ENCODE measurements around the gene SLC25A18. TPM values are rescaled to one million over a fixed set of nuclear protein-coding genes. Genes with fewer than 3 reads are reported as not detected.
A peak's percentile ranks its signal among the peaks of the same experiment; 100 is the strongest.

The SLC25A18 gene
- polyA plus RNA-seq, 1 donor (not counting 4 experiments of a cell fraction or from before 2014, with no cell fraction given): 0.04 TPM

DNA sequence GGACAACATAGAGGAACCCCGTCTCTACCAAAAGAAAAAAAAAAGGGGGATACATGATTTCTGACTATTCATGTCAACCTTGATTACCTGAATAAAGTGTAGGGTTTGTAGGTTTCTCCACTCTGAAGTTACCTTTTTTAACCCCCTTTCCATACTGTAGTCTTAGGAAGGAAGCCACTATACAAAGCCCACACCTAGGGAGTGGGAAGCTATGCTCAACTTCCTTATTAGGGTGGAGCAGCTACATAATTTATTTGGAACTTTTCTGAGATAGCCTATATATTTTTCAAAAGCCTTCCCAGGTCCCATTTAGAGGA, 65.8 kb downstream of the SLC25A18 start:
- dilution Hi-C loops (cut with MboI; ENCODE audit: extremely low pct_ligation_motif_present, low sequenced_read_pairs): no loop called here
- H3K27me3 ChIP-seq (ENCODE audit: control insufficient read depth, extremely low read depth, insufficient read depth, low read length): no peaks in the 10 kb centered on the region

DNA sequence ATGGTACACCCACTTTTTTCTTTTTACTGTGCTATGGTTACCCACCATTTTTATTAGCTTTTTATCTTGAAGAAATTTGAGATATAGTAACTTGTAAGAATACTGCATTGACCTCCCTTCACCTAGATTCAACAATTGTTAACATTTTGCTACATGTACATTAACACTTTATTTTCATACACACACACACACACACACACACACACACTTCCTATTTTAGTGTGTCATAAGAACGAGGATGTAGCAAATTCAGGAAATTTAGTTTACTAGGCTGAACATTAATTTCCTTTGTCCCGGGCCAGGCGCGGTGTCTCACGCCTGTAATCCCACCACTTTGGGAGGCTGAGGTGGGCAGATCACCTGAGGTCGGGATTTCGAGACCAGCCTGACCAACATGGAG, 66.3 kb downstream of the SLC25A18 start:
- FAIRE-seq: no peak
- dilution Hi-C loops (cut with MboI; ENCODE audit: extremely low pct_ligation_motif_present, low sequenced_read_pairs): no loop called here
- H3K9ac ChIP-seq (ENCODE audit: control insufficient read depth, extremely low read depth, insufficient read depth, low read length): peak overlapping the region; percentile 99

More for the DNA sequence above, 65.8 kb downstream of the SLC25A18 start:
- TF ChIP-seq, protein P1, sequence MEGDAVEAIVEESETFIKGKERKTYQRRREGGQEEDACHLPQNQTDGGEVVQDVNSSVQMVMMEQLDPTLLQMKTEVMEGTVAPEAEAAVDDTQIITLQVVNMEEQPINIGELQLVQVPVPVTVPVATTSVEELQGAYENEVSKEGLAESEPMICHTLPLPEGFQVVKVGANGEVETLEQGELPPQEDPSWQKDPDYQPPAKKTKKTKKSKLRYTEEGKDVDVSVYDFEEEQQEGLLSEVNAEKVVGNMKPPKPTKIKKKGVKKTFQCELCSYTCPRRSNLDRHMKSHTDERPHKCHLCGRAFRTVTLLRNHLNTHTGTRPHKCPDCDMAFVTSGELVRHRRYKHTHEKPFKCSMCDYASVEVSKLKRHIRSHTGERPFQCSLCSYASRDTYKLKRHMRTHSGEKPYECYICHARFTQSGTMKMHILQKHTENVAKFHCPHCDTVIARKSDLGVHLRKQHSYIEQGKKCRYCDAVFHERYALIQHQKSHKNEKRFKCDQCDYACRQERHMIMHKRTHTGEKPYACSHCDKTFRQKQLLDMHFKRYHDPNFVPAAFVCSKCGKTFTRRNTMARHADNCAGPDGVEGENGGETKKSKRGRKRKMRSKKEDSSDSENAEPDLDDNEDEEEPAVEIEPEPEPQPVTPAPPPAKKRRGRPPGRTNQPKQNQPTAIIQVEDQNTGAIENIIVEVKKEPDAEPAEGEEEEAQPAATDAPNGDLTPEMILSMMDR (optimal IDR thresholded peaks at IDR 0.05 in 1 of 3, IDR thresholded peaks at IDR 0.05 in 1 of 3, conservative IDR thresholded peaks at IDR 0.05 in 1 of 3; ENCODE audit: extremely low read depth in 1 of 3, insufficient read depth in 2 of 3, low read length in 3 of 3): no peak
- Histone ChIP-seq H3K4me3 (ENCODE audit: control insufficient read depth in 2 of 3, extremely low read depth in 1 of 3, insufficient read depth in 2 of 3, low read depth in 1 of 3, low read length in 3 of 3) (peak overlapping the region; percentile 95 to 97 (median 95)), H3K36me3 (ENCODE audit: control insufficient read depth in 2 of 2, extremely low read depth in 1 of 2, insufficient read depth in 2 of 2, low read length in 2 of 2) (peaks cover 0 to 2% of the 10 kb centered on the region in 2 experiments), H3K9ac (ENCODE audit: control insufficient read depth, extremely low read depth, insufficient read depth, low read length) (peak overlapping the region; percentile 99), H3K9me3 (ENCODE audit: control insufficient read depth, low read depth, low read length) (no peaks in the 10 kb centered on the region), H3K4me2 (ENCODE audit: control insufficient read depth, extremely low read depth, insufficient read depth, low read depth, low read length) (peak overlapping the region; percentile 75), H4K20me1 (ENCODE audit: control insufficient read depth, extremely low read depth, insufficient read depth, low read length) (no peaks in the 10 kb centered on the region), H3K4me1 (ENCODE audit: control insufficient read depth, extremely low read depth, insufficient read depth, low read length) (peaks cover 31% of the 10 kb centered on the region), H3K27ac (ENCODE audit: control insufficient read depth, insufficient read depth, low read length) (peak overlapping the region; percentile 98), H3K9me1 (ENCODE audit: control insufficient read depth, extremely low read depth, insufficient read depth, low read length) (no peaks in the 10 kb centered on the region), H2AFZ (ENCODE audit: control insufficient read depth, low read length) (peak overlapping the region; percentile 75), H3K79me2 (ENCODE audit: control insufficient read depth, insufficient read depth, low read length) (peaks cover 40% of the 10 kb centered on the region)
- DNase-seq (ENCODE audit: low read depth, low spot score): no peak
- FAIRE-seq: no peak

More for the DNA sequence above, 66.3 kb downstream of the SLC25A18 start:
- no peak for TF ChIP-seq EZH2 (IDR thresholded peaks at IDR 0.05; ENCODE audit: low read length)
- TF ChIP-seq, protein P1 (optimal IDR thresholded peaks at IDR 0.05 in 1 of 3, IDR thresholded peaks at IDR 0.05 in 1 of 3, conservative IDR thresholded peaks at IDR 0.05 in 1 of 3; ENCODE audit: extremely low read depth in 1 of 3, insufficient read depth in 2 of 3, low read length in 3 of 3): no peak
- Histone ChIP-seq H3K9me3 (ENCODE audit: control insufficient read depth, low read depth, low read length) (no peaks in the 10 kb centered on the region), H3K79me2 (ENCODE audit: control insufficient read depth, insufficient read depth, low read length) (peaks cover 36% of the 10 kb centered on the region), H3K27ac (ENCODE audit: control insufficient read depth, insufficient read depth, low read length) (peak overlapping the region; percentile 98), H3K4me3 (ENCODE audit: control insufficient read depth in 2 of 3, extremely low read depth in 1 of 3, insufficient read depth in 2 of 3, low read depth in 1 of 3, low read length in 3 of 3) (peak overlapping the region in 2 of 3 experiments; percentile 95 to 97), H3K27me3 (ENCODE audit: control insufficient read depth, extremely low read depth, insufficient read depth, low read length) (no peaks in the 10 kb centered on the region), H3K4me1 (ENCODE audit: control insufficient read depth, extremely low read depth, insufficient read depth, low read length) (peaks cover 34% of the 10 kb centered on the region), H2AFZ (ENCODE audit: control insufficient read depth, low read length) (no peak overlapping the region), H3K4me2 (ENCODE audit: control insufficient read depth, extremely low read depth, insufficient read depth, low read depth, low read length) (peak overlapping the region; percentile 75), H3K9me1 (ENCODE audit: control insufficient read depth, extremely low read depth, insufficient read depth, low read length) (no peaks in the 10 kb centered on the region), H4K20me1 (ENCODE audit: control insufficient read depth, extremely low read depth, insufficient read depth, low read length) (no peaks in the 10 kb centered on the region), H3K36me3 (ENCODE audit: control insufficient read depth in 2 of 2, extremely low read depth in 1 of 2, insufficient read depth in 2 of 2, low read length in 2 of 2) (no peaks in the 10 kb centered on the region)
- no peak for DNase-seq (ENCODE audit: low read depth, low spot score)
